ENCODE data around the gene IQCK. TPM values are rescaled to one million over a fixed set of nuclear protein-coding genes. Genes with fewer than 3 reads are reported as not detected.
A peak's percentile ranks its signal among the peaks of the same experiment; 100 is the strongest.

Gene IQCK
- total RNA-seq, 1 donor from 2014 or later: 10.9 TPM

DNA sequence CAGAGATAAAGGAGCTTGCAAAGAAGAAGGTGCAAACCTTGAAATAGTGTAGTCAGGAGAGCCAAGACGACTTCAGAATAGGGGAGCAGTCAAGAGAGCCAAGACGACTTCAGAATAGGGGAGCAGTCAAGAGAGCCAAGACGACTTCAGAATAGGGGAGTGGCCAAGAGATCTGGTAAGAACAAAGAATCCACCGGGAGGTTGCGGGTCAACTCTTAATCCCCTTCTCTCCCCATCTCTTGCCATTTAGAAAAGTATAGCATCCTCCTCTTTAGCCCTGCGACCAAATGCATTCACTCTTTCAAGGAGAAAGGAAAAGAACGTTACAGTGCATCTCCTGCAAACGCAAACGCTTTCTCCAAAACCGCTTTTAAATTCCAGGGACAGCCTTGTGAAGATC lies 757 bp upstream of the IQCK start:
- peak in 1 of 2 donors; percentile 51 for DNase-seq (ENCODE audit: low read depth in 2 of 2)

DNA sequence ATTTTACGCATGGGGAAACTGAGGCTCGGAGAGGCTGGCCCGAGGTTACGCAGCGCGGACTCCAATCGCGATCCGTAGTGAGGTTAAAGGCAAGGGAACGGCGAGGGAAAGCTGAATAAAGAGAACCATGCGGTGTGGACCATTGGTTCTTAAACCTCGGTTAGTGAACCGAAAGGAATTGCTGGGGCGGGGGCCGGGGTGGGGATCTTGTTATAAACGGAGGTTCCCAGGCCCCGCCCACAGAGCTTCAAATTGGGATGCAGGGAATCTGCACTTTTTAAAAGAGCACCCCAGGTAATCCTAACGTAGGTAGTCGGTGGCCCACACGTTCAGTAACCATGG lies 524 bp downstream of the IQCK start:
- DNase-seq (ENCODE audit: low read depth in 2 of 2): no peak

DNA sequence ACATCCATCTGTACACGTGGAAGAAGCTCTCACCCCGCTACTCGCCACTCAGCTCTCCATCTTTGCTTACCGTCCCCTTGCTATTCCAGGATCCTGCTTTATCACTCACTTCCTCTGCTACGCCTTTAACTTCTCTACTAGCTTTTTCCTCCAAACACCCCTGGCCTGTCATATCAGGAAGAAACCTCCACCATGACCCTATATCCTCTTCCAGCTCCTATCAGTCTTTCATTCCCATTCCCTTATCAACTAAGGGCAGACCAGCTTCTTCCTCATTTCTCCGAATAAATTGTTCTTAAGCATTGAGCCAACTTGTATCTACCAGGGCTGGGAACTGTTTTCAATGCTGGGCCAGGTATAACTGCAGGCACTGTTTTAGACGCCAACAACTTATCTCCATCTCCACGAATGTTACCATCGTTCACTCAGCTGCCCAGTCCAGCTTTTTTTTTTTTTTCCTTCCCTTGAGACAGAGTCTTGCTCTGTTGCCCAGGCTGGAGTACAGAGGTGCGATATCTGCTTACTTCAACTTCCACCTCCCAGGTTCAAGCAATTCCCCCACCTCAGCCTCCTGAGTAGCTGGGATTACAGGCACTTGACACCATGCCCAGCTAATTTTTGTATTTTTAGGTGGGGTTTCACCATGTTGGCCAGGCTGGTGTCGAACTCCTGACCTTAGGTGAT lies 4.3 kb downstream of the IQCK start:
- DNase-seq (ENCODE audit: low read depth in 2 of 2): no peak

DNA sequence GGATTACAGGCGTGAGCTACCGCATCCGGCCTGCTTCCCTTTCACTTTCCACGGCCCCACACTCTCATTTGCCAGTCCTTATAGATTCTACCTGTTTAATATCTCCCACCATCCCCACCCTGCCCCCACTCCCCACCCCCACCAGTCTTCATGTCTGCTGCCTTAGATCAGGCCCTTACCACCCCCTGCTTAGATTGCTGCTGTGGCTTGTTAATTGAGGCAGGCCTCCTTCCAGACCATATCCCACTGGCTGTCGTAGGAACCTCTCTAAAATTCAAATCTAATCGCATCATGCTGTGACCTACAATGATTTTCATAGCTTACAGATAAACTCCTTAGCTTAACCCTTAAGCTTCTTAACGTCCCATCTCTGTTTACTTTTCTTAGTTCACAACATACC lies 4.9 kb downstream of the IQCK start:
- no peak for DNase-seq (ENCODE audit: low read depth in 2 of 2)

DNA sequence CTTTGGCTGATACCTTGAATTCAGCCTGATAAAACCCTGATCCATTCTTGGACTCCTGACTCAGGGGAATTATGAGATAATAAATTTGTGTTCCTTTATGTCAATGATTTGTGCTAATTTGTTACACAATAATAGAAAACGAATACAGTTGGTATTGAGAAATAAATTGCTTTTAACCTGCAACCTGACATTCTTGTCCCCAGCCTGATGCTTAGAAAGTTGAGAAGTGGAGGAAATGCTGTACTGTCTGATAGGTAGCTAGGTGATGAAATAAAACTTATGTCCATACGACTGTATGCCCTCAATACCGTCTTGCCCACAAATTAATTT lies 10.5 kb downstream of the IQCK start:
- DNase-seq (ENCODE audit: low read depth in 2 of 2): no peak

DNA sequence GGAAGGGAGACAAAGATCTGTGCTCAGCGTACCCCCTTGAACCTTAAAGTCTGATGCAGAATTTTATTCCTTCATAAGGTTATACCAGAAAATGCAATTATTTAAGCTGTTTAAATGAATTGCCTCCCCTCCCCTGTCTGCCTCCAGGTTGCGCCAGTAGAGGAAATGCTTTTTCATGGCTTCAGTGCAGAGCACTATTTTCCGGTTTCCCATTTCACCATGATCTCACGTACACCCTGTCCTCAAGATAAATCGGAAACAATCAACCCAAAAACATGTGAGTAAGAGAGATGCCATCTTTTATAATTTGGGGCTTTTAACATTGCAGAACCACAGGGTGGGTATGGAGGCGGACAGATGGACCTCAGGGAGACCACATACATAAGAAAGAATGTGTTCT lies 15.5 kb downstream of the IQCK start:
- peak in 1 of 2 donors; percentile 87 for DNase-seq (ENCODE audit: low read depth in 2 of 2)

DNA sequence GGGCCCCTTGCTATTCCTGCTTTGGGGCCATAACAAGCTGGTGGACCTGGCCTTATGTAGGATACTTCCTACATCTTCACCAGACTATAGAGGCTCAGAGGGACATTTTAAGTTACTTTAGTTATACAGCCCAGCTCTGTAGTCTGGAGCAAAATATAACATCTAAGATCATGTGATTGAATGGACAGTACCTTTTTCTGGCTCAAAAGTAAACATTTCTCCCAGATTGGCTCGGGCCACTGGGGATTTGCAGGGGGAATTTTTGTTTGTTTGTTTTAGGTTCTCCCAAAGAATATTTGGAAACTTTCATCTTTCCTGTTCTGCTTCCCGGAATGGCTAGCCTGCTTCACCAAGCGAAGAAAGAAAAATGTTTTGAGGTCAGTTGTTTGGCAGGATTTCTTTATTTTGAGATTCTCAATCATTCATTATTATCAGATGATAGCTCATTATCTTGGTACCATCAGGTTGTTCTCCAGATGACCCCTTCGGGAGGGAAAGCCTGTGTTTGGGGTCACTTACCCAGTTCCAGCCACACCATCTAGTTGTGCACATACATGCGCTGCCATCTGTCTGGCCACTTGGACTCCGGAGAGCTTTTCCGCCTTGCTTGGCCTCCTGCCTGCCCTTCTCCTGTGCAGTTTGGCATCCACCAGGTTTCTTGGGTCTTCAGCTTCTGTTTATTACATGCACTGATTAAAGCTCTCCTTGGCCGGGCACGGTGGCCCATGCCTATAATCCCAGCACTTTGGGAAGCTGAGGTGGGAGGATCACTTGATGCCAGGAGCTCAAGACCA lies 17.2 kb downstream of the IQCK start:
- peak in 1 of 2 donors; percentile 64 for DNase-seq (ENCODE audit: low read depth in 2 of 2)

DNA sequence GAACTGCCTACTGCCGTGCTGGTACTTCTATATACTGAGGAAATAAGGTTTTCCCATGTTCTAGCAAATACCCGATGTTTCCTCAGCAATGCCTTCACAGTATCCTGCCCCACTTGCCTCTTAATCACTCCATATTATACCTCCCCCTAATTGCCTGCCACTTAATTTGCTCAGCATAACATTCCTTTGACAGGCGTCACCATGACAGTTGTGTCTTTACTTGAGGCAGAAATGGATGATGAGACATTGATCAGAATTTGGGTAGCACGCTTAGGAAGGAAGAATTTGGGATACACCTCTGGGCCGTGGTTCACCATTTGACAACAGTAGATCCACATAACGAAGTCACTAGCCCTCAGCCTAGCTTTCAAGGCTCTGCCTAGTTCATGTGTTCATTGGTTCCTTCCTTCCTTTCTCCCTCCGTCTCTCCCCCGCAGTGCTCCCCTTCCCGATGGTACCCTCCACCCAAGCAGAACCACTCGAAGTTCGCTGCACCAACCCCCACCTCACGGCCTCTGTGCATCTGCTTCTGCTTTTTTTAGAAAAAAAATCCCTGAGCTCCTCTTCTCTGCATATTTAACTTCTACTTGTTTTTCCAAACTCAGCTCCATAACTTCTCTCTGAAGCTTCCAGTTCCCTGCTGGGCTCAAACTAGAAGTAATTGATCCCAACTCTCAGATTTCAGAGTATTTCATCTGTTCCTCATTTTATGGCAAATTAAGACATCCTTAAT lies 19.4 kb downstream of the IQCK start:
- no peak for DNase-seq (ENCODE audit: low read depth in 2 of 2)

DNA sequence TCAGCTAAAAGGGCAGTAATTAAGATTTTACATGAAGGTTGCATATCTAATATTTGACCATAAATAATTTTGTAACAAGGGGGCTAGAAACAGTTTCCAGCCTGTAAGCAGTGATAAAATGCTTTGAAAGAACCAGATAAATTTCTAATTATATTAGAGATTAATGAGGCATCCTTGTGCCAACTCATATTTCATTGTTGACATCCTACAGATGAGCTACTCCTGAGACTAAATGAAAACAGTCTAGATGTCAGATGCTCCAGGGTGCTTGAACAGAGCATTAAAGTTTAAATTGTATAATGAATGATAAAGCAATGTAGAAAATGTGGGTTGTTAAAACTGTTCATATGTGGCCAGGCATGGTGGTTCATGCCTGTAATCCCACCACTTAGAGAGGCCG lies 23.3 kb downstream of the IQCK start:
- DNase-seq (ENCODE audit: low read depth in 2 of 2): no peak

DNA sequence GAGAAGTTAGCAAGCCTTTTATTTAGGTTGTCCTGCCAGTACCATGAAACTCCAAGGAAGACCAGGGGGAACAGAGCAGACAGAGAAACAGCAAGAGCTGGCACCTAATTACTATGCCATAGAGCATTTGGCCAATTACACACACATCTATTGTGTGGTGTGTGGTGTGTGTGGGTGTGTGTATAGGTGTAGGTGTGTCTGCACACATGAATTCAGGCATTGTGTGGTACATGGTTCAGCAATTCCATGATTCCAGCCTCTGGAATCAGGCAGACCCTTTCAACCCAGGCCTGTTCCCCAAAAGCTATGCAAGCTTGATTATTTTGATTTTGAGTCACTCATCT lies 25.7 kb downstream of the IQCK start:
- no peak for DNase-seq (ENCODE audit: low read depth in 2 of 2)

DNA sequence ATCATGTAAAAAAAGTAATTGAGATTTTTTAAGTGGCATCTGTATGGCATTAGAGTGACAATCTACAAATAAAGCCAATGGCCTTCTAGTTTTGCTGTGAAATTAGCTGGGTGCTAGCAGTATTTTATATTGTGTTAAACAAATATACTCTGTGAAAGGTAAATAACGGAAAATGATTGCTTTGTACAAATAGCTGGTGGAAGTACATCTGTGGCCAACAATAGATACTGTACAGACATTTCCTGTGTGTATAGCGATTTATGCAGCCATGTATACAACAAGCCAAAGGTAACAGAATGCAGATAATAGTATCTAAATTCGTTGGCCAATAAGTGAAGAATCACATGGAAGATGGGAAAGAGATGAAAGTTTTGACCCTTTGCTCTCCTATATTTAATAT lies 26.6 kb downstream of the IQCK start:
- DNase-seq (ENCODE audit: low read depth in 2 of 2): peak in 1 of 2 donors; percentile 71

DNA sequence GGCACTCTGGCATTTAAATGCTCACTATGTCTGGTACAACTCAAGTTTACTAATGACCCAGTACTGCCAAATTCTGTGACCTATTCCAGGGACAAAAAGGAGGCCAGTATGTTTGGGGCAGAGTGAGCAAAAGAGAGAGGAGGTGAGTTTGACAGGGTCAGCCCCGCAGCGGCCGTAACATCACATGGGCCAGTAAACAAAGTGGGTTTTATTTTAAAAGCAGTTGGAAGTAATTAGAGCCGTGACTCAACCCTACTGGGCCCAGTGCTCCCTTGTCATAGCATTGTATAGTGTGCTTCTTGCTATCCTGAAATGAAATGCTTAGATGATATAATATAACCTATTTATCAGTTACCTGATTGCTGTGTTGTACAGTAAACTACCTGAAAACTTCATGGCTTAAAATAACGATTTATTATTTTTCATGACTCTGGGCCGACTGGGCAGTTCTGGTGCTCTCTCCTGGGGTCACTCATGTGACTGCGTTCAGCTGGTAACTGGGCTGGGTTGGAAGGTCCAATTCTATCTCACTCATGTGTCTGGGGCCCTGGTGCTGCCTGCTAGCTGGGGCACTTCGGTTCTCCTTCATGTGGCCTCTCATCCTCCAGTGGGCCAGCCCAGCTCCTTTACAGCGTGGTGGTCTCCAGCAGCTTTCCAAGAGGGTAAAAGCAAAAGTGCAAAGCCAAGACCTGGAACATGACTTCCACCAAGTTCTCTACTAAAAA lies 27.4 kb downstream of the IQCK start:
- no peak for DNase-seq (ENCODE audit: low read depth in 2 of 2)

DNA sequence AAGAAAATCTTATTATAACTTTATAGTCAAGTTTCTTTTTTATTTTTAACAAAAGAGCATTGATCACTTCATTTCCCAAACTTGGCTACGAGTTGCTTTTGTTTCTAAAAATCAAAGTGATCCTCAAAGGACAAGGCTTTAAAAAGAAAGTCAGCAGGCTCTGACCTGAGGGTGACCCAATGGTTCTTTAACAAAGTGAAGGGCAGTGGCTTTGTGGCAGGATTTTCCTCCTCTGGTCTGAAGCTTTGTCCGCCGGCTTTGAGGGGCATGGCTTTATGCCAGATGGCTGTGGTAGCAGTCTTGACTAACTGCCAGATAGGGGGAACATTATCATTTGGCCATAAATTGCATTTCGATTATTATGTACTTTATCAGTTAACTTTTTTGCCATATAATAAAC lies 28.5 kb downstream of the IQCK start:
- DNase-seq (ENCODE audit: low read depth in 2 of 2): peak in 1 of 2 donors; percentile 25

DNA sequence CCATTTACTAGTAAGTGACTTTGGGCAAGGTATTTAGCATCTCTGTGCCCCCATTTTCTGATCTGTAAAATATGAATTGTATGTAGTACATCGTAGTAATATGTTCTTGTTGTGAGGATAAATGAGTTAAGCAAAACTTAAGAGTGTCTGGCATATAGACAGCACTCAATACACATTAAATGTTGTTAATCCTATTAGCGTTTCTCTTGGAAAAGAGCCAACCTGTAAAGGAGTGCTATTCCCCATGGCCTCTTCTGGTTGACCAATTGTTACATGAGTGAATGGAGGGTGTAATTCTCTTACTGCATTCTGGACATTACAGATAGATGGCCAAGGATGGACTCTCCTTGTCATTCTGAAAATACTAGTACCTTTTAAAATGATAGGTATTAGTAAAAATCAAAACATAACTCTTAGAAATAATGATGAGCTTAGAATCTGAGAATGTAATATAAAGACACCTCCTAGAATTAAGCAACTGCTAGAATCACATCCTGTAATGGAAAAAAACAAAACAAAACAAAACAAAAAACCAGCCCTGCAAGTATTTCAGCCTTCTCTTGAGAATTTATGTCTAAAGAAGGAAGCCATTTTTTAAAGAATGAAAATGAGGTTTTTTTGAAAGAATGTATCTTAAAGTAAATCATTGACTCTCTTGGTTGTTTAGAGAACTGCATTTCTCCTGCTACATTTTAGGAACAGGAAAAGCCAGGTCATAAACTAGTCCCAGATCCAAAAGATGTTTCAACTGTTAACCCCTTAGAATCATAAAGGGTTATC lies 30.5 kb downstream of the IQCK start:
- peak in 1 of 2 donors; percentile 29 for DNase-seq (ENCODE audit: low read depth in 2 of 2)

DNA sequence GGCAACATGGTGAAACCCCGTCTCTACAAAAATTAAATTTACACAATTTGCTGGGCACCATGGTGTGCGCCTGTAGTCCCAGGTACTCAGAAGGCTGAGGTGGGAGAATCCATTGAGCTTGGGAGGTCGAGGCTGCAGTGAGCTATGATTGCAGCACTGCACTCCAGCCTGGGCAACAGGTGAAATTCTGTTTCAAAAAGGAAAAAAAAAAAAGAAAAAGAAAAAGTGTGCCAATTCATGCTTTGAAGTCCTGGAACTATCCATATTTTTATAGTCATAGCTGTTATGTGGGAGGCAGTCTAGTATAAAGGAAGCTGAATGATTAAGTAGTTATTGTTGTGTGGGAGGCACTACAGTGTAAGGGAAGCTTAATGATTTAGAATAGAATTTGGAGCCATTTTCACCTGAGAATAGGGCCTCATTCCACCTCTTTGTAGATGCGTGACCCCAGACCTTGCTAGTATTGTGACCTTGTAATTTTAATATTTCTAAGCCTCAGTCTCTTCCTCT lies 31.6 kb downstream of the IQCK start:
- DNase-seq (ENCODE audit: low read depth in 2 of 2): peak in 1 of 2 donors; percentile 58

DNA sequence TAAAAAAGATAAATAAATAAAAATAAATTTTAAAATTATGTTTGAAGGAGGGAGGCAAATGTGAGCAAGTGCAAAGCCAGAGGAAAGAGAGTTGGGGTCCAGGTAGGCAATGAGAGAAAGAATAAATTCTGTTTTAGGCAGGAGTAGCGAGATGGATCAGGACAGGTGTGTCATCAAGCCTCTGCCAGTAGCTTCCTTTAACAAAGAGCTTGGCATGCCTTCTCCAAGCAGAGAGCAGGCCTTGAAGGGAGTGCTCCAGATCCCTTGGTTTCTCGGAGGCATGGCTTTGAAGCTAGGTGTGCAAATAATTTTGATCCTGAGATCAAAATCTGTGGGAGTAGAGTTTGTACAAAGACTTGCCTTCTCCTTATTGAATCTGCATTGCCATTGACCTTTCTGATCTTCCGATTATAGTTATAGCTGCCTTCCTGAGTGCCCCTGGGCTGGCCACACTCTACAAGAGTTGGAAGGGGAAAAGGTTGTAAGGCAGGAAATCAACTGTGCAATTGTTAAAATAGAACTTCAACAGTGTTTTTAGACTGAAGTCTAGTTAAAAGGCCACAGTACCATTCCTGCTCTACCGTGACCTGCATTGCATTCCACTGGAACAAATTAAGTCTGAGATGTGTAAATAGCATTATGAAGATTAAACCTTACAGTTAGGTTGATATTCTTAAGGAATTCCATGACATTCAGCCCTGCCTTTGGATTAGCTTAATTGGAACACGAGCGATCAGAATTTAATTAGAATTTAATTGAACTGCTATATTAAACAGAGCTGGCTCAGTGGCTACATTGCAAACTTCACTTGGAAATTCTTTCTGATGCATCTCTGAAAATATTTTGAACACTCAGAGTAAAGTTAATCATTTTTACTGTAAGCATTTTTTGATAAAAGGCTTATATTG lies 33.7 kb downstream of the IQCK start:
- DNase-seq (ENCODE audit: low read depth in 2 of 2): peak in 1 of 2 donors; percentile 58

DNA sequence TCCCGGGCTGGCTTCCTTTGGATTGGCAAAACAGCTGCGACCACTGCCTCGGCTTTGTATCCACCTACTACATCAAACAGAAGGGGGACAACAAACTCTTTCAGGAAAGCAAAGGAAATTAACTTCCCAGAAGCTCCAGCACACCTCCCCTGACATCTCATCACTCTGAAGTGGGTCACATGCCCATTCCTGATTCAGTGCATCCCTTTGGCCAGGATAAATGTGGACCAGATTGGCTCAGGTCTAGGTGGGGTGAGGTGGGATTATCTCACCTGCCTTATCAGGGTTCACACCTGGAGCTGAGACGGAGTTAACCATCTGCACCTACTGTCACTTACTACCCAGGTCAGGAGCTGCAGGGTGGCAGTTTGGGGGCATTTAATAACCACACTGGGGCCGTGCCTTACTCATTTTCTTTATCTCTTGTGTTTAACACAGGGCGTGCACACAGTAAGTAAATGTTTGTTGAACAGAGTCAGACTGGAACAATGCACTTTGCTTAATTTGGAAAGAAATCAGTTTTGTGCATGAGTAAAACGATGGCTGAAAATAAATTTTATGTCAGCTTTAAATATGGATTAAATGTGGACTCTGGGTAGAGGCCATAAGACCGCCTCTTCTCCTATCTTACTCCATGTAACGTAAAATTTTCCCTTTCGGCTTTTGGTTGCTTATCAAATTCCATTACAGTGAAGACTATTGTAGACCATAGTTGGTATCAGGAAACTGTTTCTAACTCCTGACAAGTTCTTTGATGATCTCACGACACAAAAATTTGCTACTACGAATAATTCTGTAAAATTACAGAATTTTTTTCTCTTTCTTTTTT lies 36.0 kb downstream of the IQCK start:
- peak; percentile 83 to 93 for DNase-seq (ENCODE audit: low read depth in 2 of 2)

DNA sequence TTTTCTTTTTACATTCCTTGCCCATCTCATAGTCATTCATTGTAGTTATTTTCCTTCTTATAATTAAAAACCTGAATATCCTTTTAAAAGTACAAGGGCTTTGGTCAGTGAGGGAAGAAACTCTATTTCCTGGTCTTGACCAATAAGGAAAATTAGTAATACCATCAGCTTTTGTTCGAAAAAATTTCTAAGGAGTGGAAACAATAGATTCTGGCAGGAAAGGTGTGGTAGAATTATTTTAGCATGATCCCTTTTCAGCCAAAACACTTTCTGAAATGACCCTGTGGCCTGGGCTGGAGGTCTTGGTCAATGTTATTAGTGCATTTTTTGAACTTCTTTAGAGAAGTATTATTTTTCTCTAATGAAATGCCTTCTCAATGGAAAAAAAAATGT lies 36.6 kb downstream of the IQCK start:
- DNase-seq (ENCODE audit: low read depth in 2 of 2): no peak

DNA sequence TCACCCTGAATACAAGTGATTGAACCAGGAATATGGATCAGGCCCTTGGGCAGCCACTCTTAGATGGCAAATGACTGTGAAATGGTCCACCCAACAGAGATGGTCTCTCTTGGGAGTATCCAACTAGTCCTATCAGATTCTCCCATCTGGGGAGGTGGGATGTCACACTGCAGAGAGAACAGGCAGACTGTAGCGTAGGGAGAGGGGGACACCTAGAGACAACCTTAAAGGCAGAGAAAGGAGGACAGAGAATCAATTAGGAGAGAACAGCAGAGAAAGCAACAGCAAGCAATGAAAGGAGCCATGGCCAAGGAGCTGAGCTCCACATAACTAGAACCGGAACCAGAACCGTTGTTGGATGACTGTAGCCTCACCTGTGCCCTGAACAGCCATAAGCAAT lies 37.2 kb downstream of the IQCK start:
- no peak for DNase-seq (ENCODE audit: low read depth in 2 of 2)
